HG02798 (cell line): ENCODE measurements around the gene PLXNA2.

Experiments used
- ATAC-seq: cut with Tn5 transposase; IDR thresholded peaks from one replicate; pipeline ENCODE4 v1.9.1; 2021; ENCODE audit warnings: mild to moderate bottlenecking; ENCODE audit not compliant: unreplicated experiment, poor library complexity

PLXNA2 gene

DNA sequence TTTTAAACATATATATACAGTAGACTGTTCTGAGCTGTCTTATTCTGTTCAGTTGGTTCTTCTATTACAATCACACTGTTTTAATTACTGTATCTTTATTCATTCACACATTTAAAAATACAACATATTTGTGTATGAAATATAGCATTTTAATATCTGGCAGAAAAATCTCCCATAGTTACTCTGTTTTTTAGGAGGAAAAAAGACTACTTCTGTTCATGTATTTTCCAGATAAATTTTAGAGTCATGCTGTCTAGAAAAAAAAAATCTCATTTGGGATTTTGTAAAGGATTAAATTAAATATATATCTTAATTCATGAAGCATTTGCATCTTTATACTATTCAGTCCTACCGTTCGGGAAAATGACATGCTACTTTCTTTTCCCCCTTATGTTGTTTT, 231.5 kb downstream of the PLXNA2 start:
- no peak for ATAC-seq

DNA sequence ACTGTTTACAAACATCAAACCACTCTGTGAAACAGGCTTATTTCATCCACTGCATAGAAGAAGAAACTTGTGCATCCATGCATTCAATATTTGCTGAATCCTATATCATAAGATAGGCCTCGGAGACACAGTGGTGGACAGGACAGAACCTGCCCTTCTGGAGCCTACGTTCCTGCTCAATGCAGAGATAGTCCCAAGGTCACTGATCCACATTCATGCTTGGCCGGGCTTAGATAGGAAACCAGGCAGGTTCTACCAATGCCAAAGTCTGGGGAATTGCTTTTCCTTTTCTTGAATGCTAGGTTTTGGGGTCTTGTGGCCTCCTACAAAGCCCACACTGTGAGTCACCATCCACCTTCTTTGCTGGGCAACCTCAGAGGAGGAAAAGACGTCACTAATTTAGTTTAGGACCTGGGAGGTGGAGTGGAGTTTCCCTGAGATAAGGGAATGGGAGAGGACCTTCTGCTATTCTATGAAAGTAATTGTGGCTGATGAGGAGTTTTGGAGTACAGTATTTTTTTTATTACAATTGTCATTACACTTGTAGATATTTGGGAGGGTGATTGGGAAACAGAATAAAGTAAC, 233.6 kb downstream of the PLXNA2 start:
- no peak for ATAC-seq

DNA sequence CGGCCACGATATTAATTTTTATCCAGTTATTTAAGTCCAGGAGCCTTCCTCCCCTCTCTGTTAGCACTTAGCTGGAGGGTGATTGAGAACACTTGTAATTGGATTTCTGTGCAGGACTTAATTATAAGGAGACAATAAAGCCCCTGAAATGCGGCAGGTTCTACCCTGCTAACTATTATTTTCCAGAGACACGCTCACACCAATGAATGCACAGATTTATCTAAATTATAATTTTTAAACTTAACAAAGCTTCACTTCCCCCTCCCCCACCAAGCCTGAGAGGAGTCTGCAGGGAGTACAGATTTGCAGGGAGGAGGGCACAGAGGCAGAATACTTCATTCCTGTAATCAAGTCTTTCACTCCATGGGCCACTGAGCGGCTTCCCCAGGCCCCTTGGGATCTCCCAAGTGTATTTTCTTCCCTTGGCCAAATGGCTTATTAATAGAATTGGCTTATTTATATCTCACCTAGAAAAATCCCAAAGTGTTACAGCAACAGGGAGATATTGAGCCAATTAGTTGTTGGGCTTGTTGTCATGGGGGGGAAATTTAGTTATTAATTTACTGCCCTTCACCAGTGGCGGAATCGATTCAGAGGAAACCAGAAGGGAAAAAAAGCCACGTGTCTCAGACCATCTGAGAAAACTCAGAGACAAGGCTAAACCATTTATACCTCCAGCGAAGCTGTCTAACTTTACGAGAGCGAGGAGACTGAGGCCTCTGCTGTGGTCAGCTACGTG, 234.3 kb downstream of the PLXNA2 start:
- no peak for ATAC-seq

- no peak for ATAC-seq
Observed at GRCh38 chr1:208009303-208009702, 234.9 kb downstream of the PLXNA2 start.

DNA sequence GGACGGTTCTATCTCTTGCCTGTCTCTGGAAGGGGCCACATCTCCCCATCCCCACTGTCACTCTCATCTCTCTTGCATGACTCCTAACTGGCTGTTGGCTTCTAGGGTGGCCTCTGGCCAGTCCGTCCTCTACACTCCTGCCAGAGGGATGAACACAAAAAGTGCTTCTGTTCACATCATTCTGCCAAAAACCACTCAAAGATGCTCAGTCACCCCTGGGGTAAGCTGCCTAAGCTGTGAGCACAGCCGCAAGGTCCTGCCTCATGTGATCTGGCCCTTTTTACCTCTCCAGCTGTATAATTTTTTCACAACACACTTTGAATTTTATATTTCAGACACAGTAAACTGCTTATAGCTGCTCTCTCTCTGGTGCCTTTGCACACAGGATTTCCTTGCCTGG, 235.7 kb downstream of the PLXNA2 start:
- no peak for ATAC-seq

- ATAC-seq = no peak
Observed at GRCh38 chr1:208007938-208008342, 236.2 kb downstream of the PLXNA2 start.

DNA sequence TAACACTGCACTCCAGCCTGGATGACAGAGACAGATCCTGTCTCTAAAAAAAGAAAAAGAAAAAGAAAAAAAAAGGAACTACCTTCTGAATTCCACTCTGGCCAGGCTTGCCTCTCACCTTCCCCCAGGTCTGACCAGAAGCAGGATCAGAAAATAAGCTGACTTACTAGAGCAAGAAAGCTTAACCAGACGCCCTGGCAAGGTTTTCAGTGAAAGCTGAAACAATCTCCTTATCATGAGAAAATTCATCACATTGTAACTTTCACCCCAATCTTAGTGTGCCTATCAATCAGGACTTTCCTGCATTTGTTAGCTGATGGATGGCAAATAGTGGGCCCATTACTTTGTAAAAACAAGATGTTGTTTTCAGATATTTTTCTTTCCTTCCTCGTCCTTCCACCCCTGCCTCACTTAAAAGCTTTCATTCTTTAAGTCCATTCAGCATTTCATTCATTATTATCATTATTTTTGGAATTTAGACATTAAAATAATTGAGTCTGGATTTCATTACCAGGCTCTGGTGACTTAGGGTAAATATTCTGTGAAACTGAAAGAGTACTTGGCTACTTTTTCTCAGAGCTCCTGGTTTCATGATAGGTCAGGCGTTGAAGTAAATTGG, 236.8 kb downstream of the PLXNA2 start:
- no peak for ATAC-seq

GRCh38 chr1:208006258-208006920, 237.8 kb downstream of the PLXNA2 start:
- ATAC-seq = no peak

GRCh38 chr1:208004851-208005250, 239.3 kb downstream of the PLXNA2 start:
- no peak for ATAC-seq

- no peak for ATAC-seq
Observed at GRCh38 chr1:208003241-208003640, 240.9 kb downstream of the PLXNA2 start.

DNA sequence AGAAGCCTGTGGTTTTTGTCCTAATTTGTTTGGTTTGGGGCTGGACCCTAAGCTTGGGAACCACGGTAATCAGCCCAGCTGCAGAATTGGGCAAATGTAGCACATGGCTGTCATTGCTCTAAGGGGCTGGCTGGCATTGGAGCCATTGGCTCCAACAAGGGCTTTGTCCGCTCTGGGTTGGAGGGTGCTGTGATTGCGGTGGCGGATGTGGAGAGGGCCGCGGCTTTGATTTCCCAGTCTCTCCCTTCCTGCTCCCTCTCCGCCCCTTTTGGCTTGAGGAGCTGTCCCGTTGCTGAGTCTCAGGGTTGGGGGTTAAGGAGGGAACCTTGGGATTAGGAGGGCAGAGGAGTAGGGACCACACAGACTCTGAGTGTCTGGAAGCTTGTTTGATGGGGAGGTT, 241.5 kb downstream of the PLXNA2 start:
- ATAC-seq = no peak

DNA sequence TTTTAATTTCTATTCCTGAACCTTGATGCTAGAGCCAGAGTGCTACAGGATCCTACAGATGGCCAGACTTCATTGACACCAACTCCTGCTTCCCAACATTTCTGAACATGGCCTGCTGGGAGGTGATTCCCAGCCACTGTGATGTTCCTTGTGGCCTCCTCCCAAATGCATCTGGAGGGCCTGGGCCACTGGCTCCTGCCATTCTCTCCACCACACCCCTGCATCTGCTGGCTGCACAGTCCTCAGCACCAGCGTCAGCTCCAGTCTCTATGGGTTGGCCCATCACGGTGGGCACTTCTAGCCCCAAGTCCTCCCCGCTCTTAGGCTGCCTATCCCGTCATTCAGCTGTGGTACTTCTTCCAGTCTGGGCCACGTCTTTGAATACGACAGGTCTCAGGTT, 242.1 kb downstream of the PLXNA2 start:
- ATAC-seq = no peak

DNA sequence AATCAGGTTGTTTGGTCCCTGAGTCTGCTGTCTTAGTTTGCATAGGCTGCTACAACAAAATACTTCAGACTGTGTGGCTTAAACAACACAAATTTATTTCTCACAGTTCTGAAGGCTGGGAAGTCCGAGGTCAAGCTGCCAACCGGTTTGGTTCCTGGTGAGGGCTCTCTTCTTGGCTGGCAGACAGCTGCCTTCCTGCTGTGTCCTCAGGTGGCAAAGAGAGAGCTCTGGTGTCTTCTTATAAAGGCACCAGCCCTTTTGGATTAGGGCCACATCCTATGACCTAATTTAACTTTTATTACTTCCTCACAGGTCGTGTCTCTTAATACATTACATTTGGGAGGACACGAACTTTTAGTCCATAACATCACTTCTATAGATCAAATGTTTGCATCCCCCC, 243.7 kb downstream of the PLXNA2 start:
- no peak for ATAC-seq

DNA sequence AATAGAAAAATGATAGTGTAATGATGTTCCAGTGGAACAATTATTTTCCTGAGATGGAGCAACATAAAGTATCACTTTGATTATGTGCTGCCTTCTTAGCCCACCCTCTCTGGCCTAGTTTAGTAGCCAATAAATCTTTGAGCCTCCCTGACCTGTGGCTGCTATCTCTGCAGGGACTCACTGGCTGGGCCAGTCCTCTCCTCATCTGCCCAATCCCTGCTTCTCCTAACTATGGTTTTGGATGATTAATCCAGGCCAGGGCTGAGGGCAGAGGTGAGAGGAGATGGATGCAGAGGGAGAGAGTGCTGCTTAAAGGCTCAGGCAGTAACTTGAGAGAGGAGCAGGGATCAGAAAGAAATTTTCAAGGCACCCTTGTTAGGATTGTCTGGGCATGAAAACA, 244.2 kb downstream of the PLXNA2 start:
- no peak for ATAC-seq

DNA sequence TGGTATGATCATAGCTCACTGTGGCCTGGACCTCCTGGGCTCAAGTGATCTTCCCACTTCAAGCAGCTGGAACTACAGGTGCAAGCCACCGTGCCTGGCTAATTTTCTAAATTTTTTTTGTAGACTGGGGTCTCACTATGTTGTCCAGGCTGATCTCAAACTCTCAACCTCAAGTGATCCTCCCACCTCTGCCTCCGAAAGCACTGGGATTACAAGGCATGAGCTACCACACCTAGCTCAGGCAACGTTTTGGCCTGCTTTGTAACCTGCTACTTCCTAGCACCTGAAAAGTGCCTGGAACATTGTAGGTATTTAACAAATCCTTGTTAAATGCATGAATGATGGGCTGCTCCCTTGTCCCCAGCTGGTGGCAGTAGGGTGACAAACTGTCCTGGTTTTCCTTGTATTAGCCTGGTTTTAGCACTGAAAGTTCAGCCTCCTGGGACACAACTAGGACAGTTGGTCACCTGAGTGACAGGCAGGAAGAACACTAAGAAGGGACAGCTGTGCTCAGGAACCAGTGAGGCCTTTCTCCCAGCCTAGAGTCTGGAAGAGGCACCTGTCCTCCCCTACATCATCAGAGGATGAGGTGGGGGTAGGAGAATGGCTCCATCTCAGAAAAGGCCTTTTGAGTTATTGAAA, 244.8 kb downstream of the PLXNA2 start:
- ATAC-seq = no peak

DNA sequence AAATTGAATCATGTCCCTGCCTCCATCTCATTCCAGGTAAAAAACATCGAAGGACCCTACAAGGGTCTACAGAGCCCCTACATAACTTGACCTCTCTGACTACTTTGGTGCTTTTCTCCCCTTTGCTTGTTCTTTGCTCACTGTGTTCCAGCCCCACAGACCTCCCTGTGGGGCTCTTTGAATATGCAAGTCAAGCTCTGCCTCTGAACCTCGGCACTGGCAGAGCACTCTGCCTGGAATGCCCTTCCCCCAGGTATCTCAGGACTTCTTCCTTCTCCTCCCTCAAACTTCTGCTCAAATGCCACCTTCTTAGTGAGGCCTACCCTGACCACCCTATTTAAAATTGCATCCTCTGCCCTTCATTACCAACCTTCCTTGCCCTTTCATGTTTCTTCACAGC, 245.5 kb downstream of the PLXNA2 start:
- no peak for ATAC-seq

GRCh38 chr1:207997486-207998268, 246.5 kb downstream of the PLXNA2 start:
- peak; percentile 49 for ATAC-seq

- no peak for ATAC-seq
Observed at GRCh38 chr1:207996636-207997035, 247.5 kb downstream of the PLXNA2 start.

DNA sequence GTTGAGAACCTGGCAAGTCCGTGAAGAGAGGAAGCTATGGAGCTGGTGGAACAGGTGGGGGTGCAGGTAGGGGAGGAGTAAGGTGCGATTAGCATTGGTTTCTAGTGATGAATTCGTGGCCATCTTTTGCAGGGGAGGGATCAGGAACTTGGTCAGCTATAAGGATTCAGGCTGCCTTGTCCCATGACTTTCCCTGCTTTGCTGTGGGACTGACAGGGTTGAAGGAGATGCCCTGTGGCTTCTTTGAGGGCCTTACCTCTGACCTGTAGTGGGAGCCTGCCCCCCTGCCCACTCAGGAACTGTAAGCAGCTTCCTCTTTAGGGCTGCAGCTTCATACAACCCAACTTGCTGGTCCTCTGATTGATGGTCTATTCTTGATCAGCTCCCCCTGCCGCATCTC, 248.6 kb downstream of the PLXNA2 start:
- no peak for ATAC-seq
